Spleen (tissue), 11 donors: ENCODE results near the gene MINDY4. TPM values are rescaled to one million over a fixed set of nuclear protein-coding genes. Genes with fewer than 3 reads are reported as not detected.

Experiments used
- DNase-seq: peaks from one replicate; pipeline ENCODE4 v3.0.0-alpha.2; 2020
- H3K27ac ChIP-seq, 8 donors: fragments of 200-600 bp; sonication (generic) in 7 of 8; 1 replicate in 4 of 8; 2 replicates in 4 of 8; pipeline versions ENCODE4 v1.5.0 to v1.8.0; 2016 to 2021; ENCODE audit warnings: inconsistent platforms in 4 of 8, mild to moderate bottlenecking in 4 of 8, moderate library complexity in 1 of 8
- H3K27me3 ChIP-seq, 7 donors: fragments of 200-600 bp; sonication (generic) in 6 of 7; replicated peaks in 1 of 7; 1 replicate in 4 of 7; 2 replicates in 3 of 7; pipeline versions ENCODE4 v1.5.0 to v1.8.0; 2016 to 2021; ENCODE audit warnings: inconsistent platforms in 3 of 7, mild to moderate bottlenecking in 1 of 7
- H3K36me3 ChIP-seq, 6 donors: fragments of 200-600 bp; sonication (generic) in 5 of 6; 1 replicate in 4 of 6; 2 replicates in 2 of 6; pipeline versions ENCODE4 v1.5.0 to v1.8.0; 2016 to 2021; ENCODE audit warnings: inconsistent platforms in 2 of 6
- H3K4me1 ChIP-seq, 6 donors: fragments of 200-600 bp; sonication (generic) in 5 of 6; 1 replicate in 3 of 6; 2 replicates in 3 of 6; pipeline versions ENCODE4 v1.5.0 to v1.8.0; 2016 to 2021; ENCODE audit warnings: inconsistent platforms in 3 of 6
- H3K4me3 ChIP-seq, 8 donors: fragments of 200-600 bp; sonication (generic) in 7 of 8; 1 replicate in 4 of 8; 2 replicates in 4 of 8; pipeline versions ENCODE4 v1.5.0 to v1.8.0; 2016 to 2021; ENCODE audit warnings: inconsistent platforms in 4 of 8, mild to moderate bottlenecking in 4 of 8, moderate library complexity in 2 of 8
- H3K9me3 ChIP-seq, 8 donors: fragments of 200-600 bp; sonication (generic) in 7 of 8; 1 replicate in 4 of 8; 2 replicates in 4 of 8; pipeline versions ENCODE4 v1.5.0 to v1.8.0; 2016 to 2021; ENCODE audit warnings: inconsistent platforms in 4 of 8
- CTCF ChIP-seq, 11 experiments: fragments of 200-600 bp in 7 of 11; fragments of 450-650 bp in 4 of 11; sonication (generic) in 4 of 11; IDR thresholded peaks in 8 of 11; conservative IDR thresholded peaks in 3 of 11; 1 replicate in 7 of 11; 2 replicates in 4 of 11; pipeline versions ENCODE4 v1.4.0 to v1.8.0; 2016 to 2021; ENCODE audit warnings: antibody characterized with exemption in 11 of 11, inconsistent platforms in 4 of 11, mild to moderate bottlenecking in 1 of 11
- POLR2A ChIP-seq, 3 donors: fragments of 450-650 bp; IDR thresholded peaks; one replicate each; pipeline ENCODE4 v1.5.1; 2017; ENCODE audit warnings: antibody characterized with exemption in 3 of 3, mild to moderate bottlenecking in 1 of 3
- POLR2AphosphoS5 ChIP-seq, 3 donors: sonication (generic); formaldehyde crosslinking; IDR thresholded peaks; one replicate each; pipeline ENCODE4 v1.5.1; 2017; ENCODE audit warnings: antibody characterized with exemption in 3 of 3
- WGBS, 5 donors: extraction: QIAGEN DNeasy Blood & Tissue Kit in 3 of 5; methylation state at CpG; one replicate each; pipeline versions ENCODE4 v1.1.5 to v1.1.7; 2013 to 2018; 5-methylcytosine and 5-hydroxymethylcytosine counted together
- intact Hi-C: fragments of 100-400 bp; cut with DNase I; formaldehyde crosslinking; loops from one replicate; pipeline ENCODE4 v1.15.0; 2023; ENCODE audit warnings: low total_unique reads
- polyA plus RNA-seq, 3 donors: library from polyadenylated mRNA; stranded (reverse); fragments of 200-250 nt; gene quantifications; one replicate each; pipeline ENCODE4 v1.2.1, GENCODE V29; 2013
- total RNA-seq, 7 donors: library from RNA; depleted of rRNA in 3 of 7; stranded (reverse); fragments of >200 nt in 3 of 7; fragmentation: NEBNext Ultra II Directional in 4 of 7; extraction: Animal tissue kit (Norgen Biotek cat#: 25700) in 4 of 7; gene quantifications; one replicate each; pipeline versions ENCODE4 v1.1.0 to v1.2.1, GENCODE V29; 2016 to 2021
- donor health status: healthy with polysubstance abuse.
- donor health status: DM: no; HTN: no; CAD: no; lungs with moderate emphysema.
- donor health status: DM: no; HTN: no; CAD: no.
- donor health status: Bipolar disorder and iron deficiency.
- donor health status: healthy.
- donor health status: DM: no; HTN: no; CAD: no.
- donor health status: DM: yes; HTN: yes; CAD: no.

The MINDY4 gene
- total and polyA plus RNA-seq, 10 donors: 0.63 to 7.0 (median 3.0) TPM

GRCh38 chr7:30740417-30741181 lies 30.6 kb upstream of the MINDY4 start:
- Histone ChIP-seq H3K36me3 (no peaks in the 10 kb centered on the region), H3K27ac (no peak overlapping the region), H3K27me3 (no peaks in the 10 kb centered on the region), H3K9me3 (no peaks in the 10 kb centered on the region), H3K4me3 (no peak overlapping the region), H3K4me1 (peaks cover 0 to 16% (median 2%) of the 10 kb centered on the region in 6 donors)
- TF ChIP-seq CTCF (IDR thresholded peaks at IDR 0.05 in 8 of 11, conservative IDR thresholded peaks at IDR 0.05 in 3 of 11): peak; percentile 89 to 99 (median 97)
- TF ChIP-seq POLR2A (IDR thresholded peaks at IDR 0.05): no peak
- TF ChIP-seq POLR2AphosphoS5 (IDR thresholded peaks at IDR 0.05): peak in 2 of 3 donors; percentile 18 to 55
- DNase-seq: peak; percentile 91
- intact Hi-C loops: no loop called here
- 36 to 49% (median 46%) methylated on average over 12 to 14 of the region's 14 CpGs for WGBS, 5 donors

- Histone ChIP-seq H3K9me3 (no peaks in the 10 kb centered on the region), H3K27ac (no peak overlapping the region), H3K27me3 (no peaks in the 10 kb centered on the region), H3K4me1 (peaks cover 0 to 16% (median 2%) of the 10 kb centered on the region in 6 donors), H3K36me3 (no peaks in the 10 kb centered on the region), H3K4me3 (no peak overlapping the region)
- WGBS, 5 donors: 68 to 89% (median 84%) methylated on average over 5 to 8 of the region's 8 CpGs
- no peak for TF ChIP-seq CTCF (IDR thresholded peaks at IDR 0.05 in 8 of 11, conservative IDR thresholded peaks at IDR 0.05 in 3 of 11)
- intact Hi-C loops: no loop called here
- no peak for DNase-seq
Observed at GRCh38 chr7:30741289-30741688, 29.9 kb upstream of the MINDY4 start.

- H3K36me3 ChIP-seq: no peaks in the 10 kb centered on the region
- no peaks in the 10 kb centered on the region for H3K27me3 ChIP-seq
- H3K4me3 ChIP-seq: no peak overlapping the region
- no peak for DNase-seq
- 60 to 77% (median 67%) methylated on average over 8 of the region's 8 CpGs for WGBS, 5 donors
- TF ChIP-seq POLR2AphosphoS5 (IDR thresholded peaks at IDR 0.05) (no peak), POLR2A (IDR thresholded peaks at IDR 0.05) (no peak), CTCF (IDR thresholded peaks at IDR 0.05 in 8 of 11, conservative IDR thresholded peaks at IDR 0.05 in 3 of 11) (no peak)
- no peak overlapping the region for H3K27ac ChIP-seq
- intact Hi-C loops: no loop called here
- peaks cover 0 to 8% (median 2%) of the 10 kb centered on the region in 6 donors for H3K4me1 ChIP-seq
- no peaks in the 10 kb centered on the region for H3K9me3 ChIP-seq
Observed at GRCh38 chr7:30743371-30744074, 27.7 kb upstream of the MINDY4 start.

- no peak for TF ChIP-seq CTCF (IDR thresholded peaks at IDR 0.05 in 8 of 11, conservative IDR thresholded peaks at IDR 0.05 in 3 of 11)
- TF ChIP-seq POLR2AphosphoS5 (IDR thresholded peaks at IDR 0.05): no peak
- TF ChIP-seq POLR2A (IDR thresholded peaks at IDR 0.05): no peak
- H3K27ac ChIP-seq: no peak overlapping the region
- 76 to 87% (median 78%) methylated on average over 12 of the region's 12 CpGs for WGBS, 5 donors
- H3K4me1 ChIP-seq: peaks cover 0 to 7% (median 2%) of the 10 kb centered on the region in 6 donors
- H3K9me3 ChIP-seq: no peaks in the 10 kb centered on the region
- no peaks in the 10 kb centered on the region for H3K27me3 ChIP-seq
- H3K4me3 ChIP-seq: no peak overlapping the region
- intact Hi-C loops: no loop called here
- DNase-seq: no peak
- no peaks in the 10 kb centered on the region for H3K36me3 ChIP-seq
Observed at GRCh38 chr7:30744075-30744417, 27.2 kb upstream of the MINDY4 start.
